IMR-90 (cell line): ENCODE data around the gene ACVRL1. TPM values are rescaled to one million over a fixed set of nuclear protein-coding genes. Genes with fewer than 3 reads are reported as not detected.

ENCODE experiments used
- ATAC-seq: fragments of 200-7000 bp; cut with Tn5 transposase; 2 replicates; pipeline ENCODE4 v1.9.1; 2020; ENCODE audit warnings: low read depth, mild to moderate bottlenecking, moderate library complexity
- BruUV-seq: library from RNA; stranded (reverse); fragments of 400-500 nt; replicated peaks from 2 replicates; lab custom pipeline; 2021; lab: Mats Ljungman, UMichigan
- CTCF ChIA-PET: fragments of 300-600 bp; formaldehyde crosslinking; extraction: SDS; loops from one replicate; lab custom pipeline; 2021; ENCODE audit warnings: antibody characterized with exemption; lab: Yijun Ruan, JAX
- POLR2A ChIA-PET: fragments of 300-600 bp; sonication (Branson Sonifier 250); formaldehyde crosslinking; loops from one replicate; lab custom pipeline; 2022; ENCODE audit warnings: antibody characterized with exemption; ENCODE audit not compliant: unreplicated experiment; lab: Charles Lee
- DNase-seq: peaks from one replicate; pipeline ENCODE4 v3.0.0; 2013
- H2AFZ ChIP-seq: replicated peaks from 2 replicates; pipeline ENCODE3; 2013; ENCODE audit warnings: low read length, mild to moderate bottlenecking; ENCODE audit not compliant: poor library complexity
- H2AK5ac ChIP-seq: 2 replicates; pipeline ENCODE4 v1.6.1; 2013; ENCODE audit warnings: low read depth, low read length, inconsistent platforms
- H2AK9ac ChIP-seq: replicated peaks from 2 replicates; pipeline ENCODE3; 2013; ENCODE audit warnings: mild to moderate bottlenecking, low read depth, low read length, moderate library complexity; ENCODE audit not compliant: poor library complexity
- H2BK120ac ChIP-seq: 2 replicates; pipeline ENCODE4 v1.6.1; 2013; ENCODE audit warnings: low read depth, low read length, inconsistent platforms
- H2BK15ac ChIP-seq: 3 replicates; pipeline ENCODE4 v1.6.1; 2013; ENCODE audit warnings: low read depth, low read length, inconsistent platforms
- H2BK20ac ChIP-seq: 2 replicates; pipeline ENCODE4 v1.6.1; 2013; ENCODE audit warnings: low read depth, mild to moderate bottlenecking, inconsistent platforms, low read length, moderate library complexity
- H2BK5ac ChIP-seq: 2 replicates; pipeline ENCODE4 v1.6.1; 2013; ENCODE audit warnings: mild to moderate bottlenecking, low read depth, low read length, inconsistent platforms; ENCODE audit not compliant: poor library complexity, severe bottlenecking
- H3K14ac ChIP-seq: replicated peaks from 2 replicates; pipeline ENCODE4 v1.6.1; 2013; ENCODE audit warnings: low read depth, low read length, inconsistent platforms
- H3K18ac ChIP-seq: 2 replicates; pipeline ENCODE4 v1.6.1; 2013; ENCODE audit warnings: low read depth, low read length, control low read depth
- H3K23ac ChIP-seq: 2 replicates; pipeline ENCODE4 v1.6.1; 2013; ENCODE audit warnings: low read depth, low read length, inconsistent platforms
- H3K27ac ChIP-seq: 2 replicates; pipeline ENCODE4 v1.5.1; 2013; ENCODE audit warnings: mild to moderate bottlenecking, control low read depth, low read length; ENCODE audit not compliant: insufficient read depth
- H3K27me3 ChIP-seq: 2 replicates; pipeline ENCODE4 v1.6.1; 2013; ENCODE audit warnings: low read length; ENCODE audit not compliant: control insufficient read depth, insufficient read depth
- H3K36me3 ChIP-seq: 2 replicates; pipeline ENCODE4 v1.6.1; 2013; ENCODE audit warnings: low read length, mixed read lengths; ENCODE audit not compliant: control insufficient read depth, insufficient read depth
- H3K4ac ChIP-seq: 2 replicates; pipeline ENCODE4 v1.6.1; 2013; ENCODE audit warnings: low read depth, low read length, inconsistent platforms
- H3K4me1 ChIP-seq: 2 replicates; pipeline ENCODE4 v1.6.1; 2013; ENCODE audit warnings: low read length, mixed read lengths; ENCODE audit not compliant: control insufficient read depth, insufficient read depth
- H3K4me2 ChIP-seq: 2 replicates; pipeline ENCODE4 v1.6.1; 2013; ENCODE audit warnings: low read depth, mild to moderate bottlenecking, control low read depth, low read length, moderate library complexity
- H3K4me3 ChIP-seq: 2 replicates; pipeline ENCODE4 v1.5.1; 2013; ENCODE audit warnings: low read depth, mild to moderate bottlenecking, control low read depth, low read length, moderate library complexity; ENCODE audit not compliant: insufficient read depth
- H3K56ac ChIP-seq: 2 replicates; pipeline ENCODE4 v1.6.1; 2013; ENCODE audit warnings: low read length, inconsistent platforms; ENCODE audit not compliant: insufficient read depth; ENCODE audit errors: extremely low read depth
- H3K79me1 ChIP-seq, 2 experiments: 2 replicates each; pipeline ENCODE4 v1.6.1; 2013; ENCODE audit warnings: low read length in 2 of 2, inconsistent platforms in 1 of 2, low read depth in 1 of 2
- H3K9ac ChIP-seq: 2 replicates; pipeline ENCODE4 v1.6.1; 2013; ENCODE audit warnings: low read depth, low read length, control low read depth
- H3K9me1 ChIP-seq: 2 replicates; pipeline ENCODE4 v1.6.1; 2013; ENCODE audit warnings: low read length, inconsistent platforms; ENCODE audit not compliant: insufficient read depth
- H3K9me3 ChIP-seq: 2 replicates; pipeline ENCODE4 v1.6.1; 2013; ENCODE audit warnings: low read length; ENCODE audit not compliant: control insufficient read depth, insufficient read depth
- H4K20me1 ChIP-seq: 2 replicates; pipeline ENCODE4 v1.6.1; 2013; ENCODE audit warnings: low read length, inconsistent platforms; ENCODE audit not compliant: insufficient read depth
- H4K5ac ChIP-seq: 2 replicates; pipeline ENCODE4 v1.6.1; 2013; ENCODE audit warnings: mild to moderate bottlenecking, low read depth, low read length, control low read depth
- H4K8ac ChIP-seq, 2 experiments: 2 replicates each; pipeline ENCODE4 v1.6.1; 2013; ENCODE audit warnings: low read depth in 2 of 2, low read length in 2 of 2, control low read depth in 1 of 2, inconsistent platforms in 1 of 2
- H4K91ac ChIP-seq: 2 replicates; pipeline ENCODE4 v1.6.1; 2013; ENCODE audit warnings: low read depth, low read length, inconsistent platforms; ENCODE audit not compliant: insufficient read depth
- MAZ ChIP-seq: IDR thresholded peaks from 2 replicates; pipeline ENCODE4 v1.6.1; 2012; ENCODE audit warnings: low read depth, mild to moderate bottlenecking, low read length, improper control_type of control experiment, moderate library complexity, borderline replicate concordance
- WGBS, 2 experiments: methylation state at CpG; one replicate each; pipeline versions ENCODE4 v1.1.5 to v1.1.7; 2013; ENCODE audit warnings: missing lambda C conversion rate in 2 of 2; ENCODE audit not compliant: insufficient read length in 1 of 2; ENCODE audit errors: extremely low coverage in 2 of 2; 5-methylcytosine and 5-hydroxymethylcytosine counted together
- dilution Hi-C: fragments of 300-500 bp; cut with HindIII; formaldehyde crosslinking; loops from one replicate; pipeline ENCODE4 v1.14.3; 2018; ENCODE audit warnings: low sequenced_read_pairs; ENCODE audit not compliant: unreplicated experiment
- in situ Hi-C: fragments of 300-500 bp; cut with MboI; formaldehyde crosslinking; loops from 3 replicates; pipeline ENCODE4 v1.14.3; 2019; ENCODE audit warnings: low sequenced_read_pairs, inconsistent platforms, mixed read lengths
- intact Hi-C: fragments of 100-400 bp; cut with micrococcal nuclease; formaldehyde crosslinking; loops from 2 replicates; pipeline ENCODE4 v1.10.0; 2022
- polyA plus RNA-seq, 3 experiments: library from polyadenylated mRNA; depleted of rRNA; stranded (reverse); fragments of >200 nt; gene quantifications; 2 replicates each; pipeline ENCODE4 v1.2.3, GENCODE V29; 2012; ENCODE audit warnings: low replicate concordance in 1 of 3
- total RNA-seq: library from RNA; depleted of rRNA; stranded (reverse); fragments of >200 nt; gene quantifications from 2 replicates; pipeline ENCODE4 v1.2.3, GENCODE V29; 2012

ACVRL1 gene
- total and polyA plus RNA-seq, 2 of the 4 experiments (the other 2 are of a cell fraction) = 6.4 to 7.5 TPM

GRCh38 chr12:51958542-51958941 is 51.2 kb downstream of the ACVRL1 start:
- in situ Hi-C loops = no loop called here
- H4K91ac ChIP-seq = no peak overlapping the region
- no peak for ATAC-seq

More at GRCh38 chr12:51958542-51958941, 51.2 kb downstream of the ACVRL1 start:
- Histone ChIP-seq H3K9me1 (peaks cover 14% of the 10 kb centered on the region), H3K9me3 (no peaks in the 10 kb centered on the region), H2AK9ac (no peak overlapping the region), H3K27ac (no peak overlapping the region), H3K56ac (no peak overlapping the region), H2BK5ac (no peak overlapping the region), H3K18ac (no peak overlapping the region), H3K4me2 (no peak overlapping the region), H3K36me3 (peaks cover 7% of the 10 kb centered on the region), H3K27me3 (no peaks in the 10 kb centered on the region), H4K8ac (no peak overlapping the region), H3K4me3 (no peak overlapping the region), H2BK15ac (no peak overlapping the region), H3K4ac (no peak overlapping the region), H4K20me1 (peaks cover 48% of the 10 kb centered on the region), H3K4me1 (peaks cover 14% of the 10 kb centered on the region), H4K5ac (no peak overlapping the region), H3K9ac (no peak overlapping the region), H3K14ac (no peak overlapping the region), H2AFZ (no peak overlapping the region), H3K79me1 (peaks cover 42 to 88% of the 10 kb centered on the region in 2 experiments), H3K23ac (no peak overlapping the region), H2BK20ac (no peak overlapping the region), H2BK120ac (no peak overlapping the region), H2AK5ac (no peak overlapping the region)
- BruUV-seq = no TSS peak
- dilution Hi-C loops = loop anchor here (25.0 kb wide), 1 partner anchor 96 kb away; no protein-coding TSS in a partner anchor
- DNase-seq = no peak
- POLR2A ChIA-PET = no interaction called here
- 100% methylated on average over 4 of the region's 13 CpGs; no CpG with 5 or more reads in 1 of the 2 experiments for WGBS, 2 experiments
- CTCF ChIA-PET = interaction anchor here (0.7 kb wide), 1 partner anchor 63 kb away, joined by 3 read pairs; no protein-coding TSS in a partner anchor
- intact Hi-C loops = no loop called here
- no peak for TF ChIP-seq MAZ
